Brain pericyte (primary cell): ENCODE results near the gene APP.

Experiments used
- DNase-seq: peaks from one replicate; pipeline ENCODE4 v3.0.0-alpha.2; 2012; ENCODE audit warnings: low read depth, low spot score

APP gene

DNA sequence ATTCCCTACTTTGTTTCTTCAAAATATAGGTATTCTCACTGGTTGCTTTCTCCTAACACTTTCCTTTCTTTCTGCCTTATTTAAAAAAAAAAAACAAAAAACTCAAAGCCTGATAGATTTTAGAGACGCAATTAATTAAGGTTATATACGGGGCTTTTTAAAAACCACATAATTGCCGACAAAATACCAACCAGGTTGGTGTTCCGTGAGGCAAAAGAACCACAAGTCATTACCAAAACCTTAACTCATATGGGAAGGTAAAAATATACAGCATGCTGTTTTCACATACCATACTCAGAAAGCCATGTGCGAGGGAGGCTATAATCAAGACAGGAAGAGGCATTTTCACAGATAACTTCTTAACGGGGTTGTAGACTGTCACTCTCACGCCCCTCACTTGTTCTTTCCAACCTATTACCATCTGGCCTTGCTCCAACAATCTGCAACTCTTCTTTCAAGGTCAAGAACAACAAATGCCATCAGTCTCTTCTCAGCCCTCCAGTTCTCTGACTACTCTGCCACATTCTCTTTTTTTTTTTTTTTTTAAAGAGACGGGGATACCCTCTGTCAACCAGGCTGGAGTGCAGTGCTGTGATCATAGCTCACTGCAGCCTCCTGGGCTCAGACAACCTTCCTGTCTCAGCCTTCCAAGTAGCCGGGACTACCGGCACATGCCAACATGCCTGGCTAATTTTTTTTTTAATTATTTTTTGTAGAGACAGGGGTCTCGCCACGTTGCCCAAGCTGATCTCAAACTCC, 102.6 kb downstream of the APP start:
- DNase-seq: no peak

DNA sequence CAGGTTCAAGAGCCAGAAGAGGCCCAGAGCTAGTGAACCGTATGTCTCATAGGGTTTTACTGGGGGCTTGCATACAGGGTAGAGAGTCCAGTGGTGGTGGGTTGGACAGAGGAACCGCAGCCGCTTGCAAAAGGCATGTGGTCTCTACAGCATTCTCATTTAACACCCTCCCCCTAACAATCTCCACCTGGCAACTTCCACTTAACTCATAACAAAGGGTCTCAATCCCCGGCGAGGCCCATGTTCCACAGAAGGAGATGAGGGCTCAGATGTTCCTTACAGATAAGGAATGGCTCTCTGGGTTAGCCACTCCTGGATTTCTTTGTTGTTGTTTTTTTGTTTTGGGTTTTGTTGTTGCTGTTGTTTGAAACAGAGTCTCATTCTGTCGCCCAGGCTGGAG, 106.1 kb downstream of the APP start:
- DNase-seq: no peak

DNA sequence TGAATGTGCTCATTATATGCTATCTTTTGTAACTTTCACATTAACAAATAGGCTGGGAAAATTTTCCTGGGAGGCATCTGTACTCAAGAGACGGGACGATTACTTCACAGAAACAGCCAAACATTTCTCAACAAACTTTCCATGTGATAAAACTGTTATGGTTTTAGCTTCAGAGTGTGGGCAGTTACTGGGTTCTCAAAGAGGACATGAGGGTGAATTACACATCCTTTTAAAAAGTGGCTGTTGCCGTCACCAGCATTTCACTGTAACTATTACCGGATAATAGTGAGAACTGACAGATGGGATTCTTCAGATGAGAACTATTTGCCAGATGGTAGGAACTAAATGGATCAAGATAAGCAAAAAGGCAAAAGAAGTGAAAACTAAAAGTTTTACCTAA, 109.1 kb downstream of the APP start:
- no peak for DNase-seq

- no peak for DNase-seq
These were observed 110.0 kb downstream of the APP start for GRCh38 chr21:26060335-26061115.

DNA sequence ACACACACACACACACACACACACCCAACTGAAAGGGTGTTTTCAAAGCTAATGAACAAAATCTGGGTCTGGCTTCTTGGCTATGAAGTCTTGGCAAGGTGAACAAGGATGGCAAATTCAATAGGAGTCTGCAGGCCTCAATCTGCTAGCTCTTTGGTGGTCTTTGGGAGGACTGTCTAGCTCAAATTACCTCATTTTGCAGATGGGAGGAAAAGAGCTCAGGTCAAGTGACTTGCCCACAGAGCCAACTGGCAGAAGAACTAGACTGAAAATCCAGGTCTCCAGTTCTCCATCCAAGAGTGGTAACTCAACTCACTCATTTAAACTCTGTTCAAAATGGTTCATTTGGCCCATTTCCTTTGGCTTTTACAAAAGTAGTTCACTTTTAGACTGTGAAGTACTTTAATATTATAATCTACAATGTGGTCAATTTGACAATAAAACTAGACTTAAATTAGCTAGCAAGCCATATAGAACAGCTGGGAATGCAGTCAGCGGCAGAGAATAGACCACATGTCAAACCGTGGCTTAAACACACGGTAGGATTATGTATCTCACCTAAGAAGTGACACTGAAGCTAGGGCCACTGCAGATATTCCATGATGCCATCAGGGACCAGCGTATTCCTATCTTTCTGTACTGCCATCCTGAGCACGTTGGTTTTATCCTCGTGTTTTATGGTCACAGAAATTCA, 112.9 kb downstream of the APP start:
- DNase-seq: no peak

GRCh38 chr21:26055841-26056264, 114.7 kb downstream of the APP start:
- DNase-seq: no peak

GRCh38 chr21:26055010-26055409, 115.6 kb downstream of the APP start:
- DNase-seq: no peak

DNA sequence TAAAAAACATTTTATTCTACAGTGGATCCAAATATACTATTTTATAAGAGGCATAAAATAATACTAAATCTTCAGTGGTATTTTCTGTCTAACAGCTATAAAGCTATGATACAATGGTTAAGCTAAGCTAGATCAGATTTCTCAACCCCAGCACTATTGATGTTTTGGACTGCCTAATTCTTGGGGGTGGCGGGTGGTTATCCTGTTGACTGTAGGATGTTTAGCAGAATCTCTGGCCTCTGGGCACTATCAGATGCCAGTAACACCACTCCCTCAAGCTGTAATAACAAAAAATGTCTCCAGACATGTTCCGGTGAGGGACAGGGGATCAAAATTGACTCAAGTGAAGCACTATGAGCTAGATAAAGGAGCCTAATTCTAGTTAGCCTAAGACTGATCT, 118.5 kb downstream of the APP start:
- no peak for DNase-seq

DNA sequence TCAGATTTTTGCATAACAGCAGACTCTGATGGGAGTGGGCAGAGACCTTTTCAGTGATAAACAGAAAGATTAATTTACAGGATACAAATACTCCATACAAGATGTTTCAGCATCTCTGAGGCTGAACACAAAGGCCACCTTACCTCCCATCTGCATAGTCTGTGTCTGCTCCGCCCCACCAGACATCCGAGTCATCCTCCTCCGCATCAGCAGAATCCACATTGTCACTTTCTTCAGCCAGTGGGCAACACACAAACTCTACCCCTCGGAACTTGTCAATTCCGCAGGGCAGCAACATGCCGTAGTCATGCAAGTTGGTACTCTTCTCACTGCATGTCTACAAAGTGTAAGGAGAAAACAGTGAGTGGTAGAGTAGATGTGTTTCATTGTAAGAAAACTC, 119.7 kb downstream of the APP start:
- no peak for DNase-seq

GRCh38 chr21:26049803-26050202, 120.8 kb downstream of the APP start:
- DNase-seq: no peak

DNA sequence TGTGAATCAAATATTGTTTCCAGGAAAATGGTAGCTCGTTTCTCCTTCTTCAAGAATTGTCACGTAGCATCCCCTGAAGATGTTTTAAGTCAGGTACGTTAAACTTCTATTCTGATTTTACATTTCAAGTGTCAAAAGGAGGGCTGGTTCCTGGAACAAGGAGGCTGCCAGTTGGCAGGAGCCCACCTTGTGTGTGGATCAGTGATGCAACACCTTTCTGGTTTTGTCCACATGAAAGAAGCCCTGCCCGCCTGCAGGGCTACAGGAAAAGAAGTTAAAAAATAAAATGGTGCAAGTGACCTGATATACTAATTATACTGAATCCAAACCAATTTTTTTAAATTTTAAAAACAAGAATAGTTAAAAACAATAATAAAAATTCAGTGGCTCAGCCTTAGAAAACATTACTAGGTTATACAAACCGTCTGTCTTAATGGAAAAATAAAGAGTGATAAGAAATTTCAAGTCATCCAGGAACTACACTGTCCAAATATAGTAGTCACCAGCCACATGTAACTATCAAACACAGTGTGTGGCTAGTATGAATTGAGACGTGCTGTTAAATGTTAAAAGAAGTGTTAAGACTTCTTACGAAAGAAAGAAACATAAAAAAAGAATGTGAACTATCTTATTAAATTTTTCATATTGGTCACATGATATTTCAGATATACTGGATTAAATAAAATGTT, 123.1 kb downstream of the APP start:
- no peak for DNase-seq

DNA sequence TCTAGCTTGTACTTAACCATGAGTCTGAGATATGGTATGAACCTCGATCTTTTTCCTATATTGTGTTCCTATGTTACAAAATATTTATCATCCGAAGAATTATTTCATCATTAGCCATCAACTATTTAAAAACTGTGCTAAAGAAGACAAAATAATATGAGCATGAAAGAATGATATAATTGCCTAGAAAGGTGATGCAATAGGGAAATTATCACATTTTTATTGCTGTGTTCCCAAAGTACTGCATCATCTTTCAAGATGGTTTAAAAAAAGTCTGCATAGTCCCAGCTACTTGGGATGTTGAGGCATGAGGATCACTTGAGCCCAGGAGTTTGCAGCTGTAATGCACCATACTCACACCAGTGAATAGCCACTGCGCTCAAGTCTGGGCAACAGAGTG, 126.7 kb downstream of the APP start:
- DNase-seq: no peak

DNA sequence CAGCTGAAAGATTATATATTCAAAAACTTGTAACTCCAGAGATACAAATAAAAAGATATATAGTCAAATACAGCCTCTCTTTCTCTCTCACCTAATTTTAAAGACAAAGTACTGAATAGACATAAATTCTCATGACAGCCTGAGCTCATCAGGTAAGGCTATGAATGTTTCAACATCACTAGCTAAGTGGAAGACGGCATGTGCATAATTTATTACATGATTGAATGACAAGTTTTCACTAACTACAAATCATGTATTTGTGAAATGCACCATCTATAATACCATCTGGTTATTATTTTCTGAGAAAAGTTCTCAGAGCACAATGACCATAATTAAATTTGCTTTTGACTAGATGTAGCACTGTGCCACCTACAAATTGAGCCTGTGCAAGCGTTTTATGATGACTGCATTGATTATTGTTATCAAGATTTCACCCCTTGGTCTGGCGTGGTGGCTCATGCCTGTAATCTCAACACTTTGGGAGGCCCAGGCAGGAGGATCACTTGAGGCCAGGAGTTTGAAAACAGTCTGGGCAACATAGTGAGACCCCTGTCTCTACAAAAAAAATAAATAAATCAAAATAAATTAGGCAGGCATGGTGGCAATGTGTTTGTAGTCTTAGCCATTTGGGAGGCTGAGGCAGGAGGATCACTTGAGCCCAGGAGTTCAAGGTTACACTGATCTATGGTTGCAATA, 128.2 kb downstream of the APP start:
- DNase-seq: no peak

- no peak for DNase-seq
These were observed 129.0 kb downstream of the APP start for GRCh38 chr21:26041431-26042180.

GRCh38 chr21:26036916-26037315, 133.7 kb downstream of the APP start:
- DNase-seq: no peak

DNA sequence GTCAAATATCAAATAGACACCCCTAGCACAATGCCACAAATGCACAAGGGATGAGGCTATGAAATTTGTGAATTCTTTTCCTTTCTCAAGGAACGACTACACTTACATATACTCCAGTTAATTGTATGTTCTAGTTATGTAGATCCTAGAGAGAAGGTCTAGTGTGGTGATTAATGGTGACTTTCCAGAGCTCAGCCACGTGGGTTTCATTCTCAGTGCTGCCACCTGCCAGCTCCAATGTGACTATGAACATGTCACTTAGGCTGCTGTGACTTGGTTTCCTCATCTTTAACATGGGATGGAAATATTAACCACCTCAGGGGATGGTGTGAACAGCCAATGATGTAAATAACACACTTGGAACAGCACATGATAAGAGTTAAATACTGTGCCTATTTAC, 138.3 kb downstream of the APP start:
- no peak for DNase-seq

DNA sequence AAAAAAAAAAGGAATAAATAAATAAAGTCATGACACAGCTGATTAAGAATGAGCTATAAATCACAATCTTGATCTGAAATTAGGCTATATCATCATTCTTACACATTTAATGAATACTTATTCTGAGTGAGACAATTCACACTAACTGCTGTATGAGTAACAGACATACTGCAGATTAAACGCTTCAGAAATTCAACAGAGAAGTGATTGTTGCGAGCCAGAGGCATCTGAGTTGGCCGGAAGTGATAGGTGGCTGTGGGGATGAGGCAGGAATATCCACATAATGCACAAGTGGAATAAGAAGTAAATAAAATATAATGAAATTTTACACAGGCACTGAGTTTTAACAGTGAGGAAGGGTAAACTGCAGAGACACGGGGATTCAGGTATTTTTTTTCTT, 142.4 kb downstream of the APP start:
- no peak for DNase-seq

DNA sequence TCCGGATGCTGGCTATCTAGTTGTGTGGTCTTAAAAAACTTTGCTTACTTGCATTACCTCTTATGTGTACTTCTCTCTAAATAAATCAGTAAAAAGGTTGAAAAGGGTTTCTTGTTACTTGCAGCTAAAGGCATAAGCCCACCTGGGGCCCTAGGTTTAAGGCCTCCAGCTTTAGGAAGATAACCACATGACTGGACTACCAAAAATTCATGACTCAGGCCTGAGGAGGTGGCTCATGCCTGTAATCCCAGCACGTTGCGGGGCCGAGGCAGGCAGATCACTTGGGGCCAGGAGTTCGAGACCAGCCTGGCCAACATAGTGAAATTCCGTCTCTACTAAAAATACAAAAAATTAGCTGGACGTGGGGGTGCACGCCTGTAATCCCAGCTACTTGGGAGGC, 142.9 kb downstream of the APP start:
- no peak for DNase-seq

DNA sequence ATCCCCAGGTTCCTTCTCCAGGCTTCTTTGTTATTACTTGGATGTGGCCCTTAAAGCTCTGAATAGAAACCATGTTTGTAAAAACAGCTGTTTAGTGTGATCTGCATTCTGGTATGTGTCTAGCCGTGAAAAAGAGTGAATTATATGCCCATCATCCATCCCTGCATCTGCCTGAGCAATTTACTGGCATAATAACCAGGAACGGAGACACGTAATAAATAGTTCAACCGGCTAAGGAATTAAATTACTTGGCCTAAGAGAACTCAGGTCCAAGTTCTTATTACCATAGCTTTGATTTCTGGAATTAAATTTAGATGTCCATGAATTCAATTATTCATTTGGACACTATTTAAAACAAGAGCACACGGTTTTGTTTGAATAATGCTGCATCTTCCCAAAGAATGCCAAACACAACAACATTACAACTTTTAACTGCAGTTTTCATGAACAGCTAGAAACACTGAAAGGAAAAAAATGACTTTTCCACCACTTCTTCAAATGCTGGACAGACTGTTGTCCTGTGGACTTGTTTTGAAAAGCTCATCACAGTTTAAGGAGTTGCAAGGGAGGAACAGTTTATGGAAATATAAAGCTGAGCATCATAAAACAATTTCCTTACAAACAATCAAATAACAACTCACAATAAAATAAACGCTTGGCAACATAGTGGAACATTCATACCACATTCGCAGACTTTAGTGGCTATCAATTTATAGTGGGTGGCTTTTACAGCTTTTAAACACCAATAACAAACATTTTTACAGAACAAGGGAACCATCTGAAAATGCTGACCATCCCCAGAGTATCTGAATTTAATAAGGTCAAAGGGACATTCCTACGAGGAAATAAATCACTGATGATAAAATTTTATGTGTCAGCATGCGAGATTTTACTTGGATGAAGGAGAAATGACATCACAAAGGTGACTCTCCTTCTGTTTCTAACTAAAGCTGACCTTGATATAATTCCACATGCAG, 144.7 kb downstream of the APP start:
- DNase-seq: no peak
